Heart left ventricle (tissue), 13 donors: ENCODE data around the gene POLR2J.

Experiments
- CTCF ChIP-seq, 12 donors: fragments of 200-600 bp; sonication (generic) in 4 of 12; IDR thresholded peaks; one replicate each; pipeline versions ENCODE4 v1.5.0 to v1.8.0; 2018 to 2022; ENCODE audit warnings: antibody characterized with exemption in 12 of 12, mild to moderate bottlenecking in 5 of 12
- POLR2A ChIP-seq, 2 donors: fragments of 450-650 bp; IDR thresholded peaks; one replicate each; pipeline ENCODE4 v1.6.1; 2017; ENCODE audit warnings: antibody characterized with exemption in 2 of 2, mild to moderate bottlenecking in 2 of 2, moderate library complexity in 2 of 2
- donor health status: ischemic (EF 13 %, LVEDD 7.1; RV severe dilation, severe dysfunction).
- donor health status: DM: no; HTN: yes; CAD: no.
- donor health status: DM: no; HTN: no; CAD: no.
- donor health status: ischemic (EF 25% LVEDD 6.9; RV normal size, moderate dysfunction).
- donor health status: ischemic (EF 25% LVEDD 5.7; RV mildly dilated, moderate dysfunction).
- donor health status: ischemic (EF 35%, LVEDD 5.7; RV mildly dilated, moderate dysfunction).
- donor health status: nonischemic (EF 11% LVEDD 7.7; RV severe dilation, severe dysfunction).
- donor health status: DM: yes; HTN: yes; CAD: no.
- donor health status: PGD.
- donor health status: ischemic (EF 29% LVEDD 5.4; RV normal size, mild dysfunction).
- donor health status: nonischemic (EF 23%, LVEDD 6.1; RV moderate dilation, normal function).

DNA sequence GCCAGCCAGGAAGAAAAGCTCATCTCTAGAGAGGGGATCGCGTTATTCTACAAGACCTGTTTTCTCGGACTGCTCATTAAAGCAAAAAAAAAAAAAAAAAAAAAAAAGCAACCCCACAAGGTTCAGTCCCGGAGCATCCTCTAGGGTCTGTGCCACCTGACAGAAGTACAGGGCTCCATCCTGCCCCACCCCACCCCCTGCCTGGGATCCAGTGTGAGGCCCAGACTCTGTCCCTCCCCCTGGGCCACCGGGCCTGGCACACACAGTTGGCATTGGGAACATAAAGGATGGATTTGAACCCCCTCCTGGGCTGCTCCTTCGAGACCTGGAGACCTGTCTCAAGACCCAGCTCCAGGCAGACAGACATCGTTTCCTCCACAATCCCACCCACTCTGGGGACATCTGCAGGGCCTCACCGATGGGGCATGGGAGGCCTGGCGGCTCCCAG is 44.7 kb downstream of the POLR2J start:
- TF ChIP-seq POLR2A (IDR thresholded peaks at IDR 0.05) = no peak
- TF ChIP-seq CTCF (IDR thresholded peaks at IDR 0.05) = no peak
